ENCODE measurements around the gene R3HCC1L.

DNA sequence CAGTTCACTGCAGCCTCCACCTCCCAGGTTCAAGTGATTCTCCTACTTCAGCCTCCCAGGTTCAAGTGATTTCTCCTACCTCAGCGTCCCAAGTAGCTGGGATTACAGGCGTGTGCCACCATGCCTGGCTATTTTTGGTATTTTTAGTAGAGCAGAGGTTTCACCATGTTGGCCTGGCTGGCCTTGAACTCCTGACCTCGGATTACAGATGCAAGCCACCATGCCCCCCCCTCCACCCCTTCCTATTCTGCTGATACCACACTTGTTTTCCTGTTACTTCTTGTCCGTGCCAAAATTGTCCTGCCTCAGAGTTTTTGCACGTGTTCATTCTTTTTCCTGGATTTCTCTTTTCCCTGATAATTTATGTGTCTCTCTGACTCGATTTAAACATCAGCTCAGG lies 62.5 kb downstream of the R3HCC1L start:
- no peak for TF ChIP-seq YY1 (IDR thresholded peaks at IDR 0.05; ENCODE audit: low read depth)
- TF ChIP-seq, protein P1, sequence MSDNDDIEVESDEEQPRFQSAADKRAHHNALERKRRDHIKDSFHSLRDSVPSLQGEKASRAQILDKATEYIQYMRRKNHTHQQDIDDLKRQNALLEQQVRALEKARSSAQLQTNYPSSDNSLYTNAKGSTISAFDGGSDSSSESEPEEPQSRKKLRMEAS (IDR thresholded peaks at IDR 0.05): no peak
- no peak for TF ChIP-seq TAF1 (IDR thresholded peaks at IDR 0.05; ENCODE audit: low read depth)
- TF ChIP-seq, protein P2, sequence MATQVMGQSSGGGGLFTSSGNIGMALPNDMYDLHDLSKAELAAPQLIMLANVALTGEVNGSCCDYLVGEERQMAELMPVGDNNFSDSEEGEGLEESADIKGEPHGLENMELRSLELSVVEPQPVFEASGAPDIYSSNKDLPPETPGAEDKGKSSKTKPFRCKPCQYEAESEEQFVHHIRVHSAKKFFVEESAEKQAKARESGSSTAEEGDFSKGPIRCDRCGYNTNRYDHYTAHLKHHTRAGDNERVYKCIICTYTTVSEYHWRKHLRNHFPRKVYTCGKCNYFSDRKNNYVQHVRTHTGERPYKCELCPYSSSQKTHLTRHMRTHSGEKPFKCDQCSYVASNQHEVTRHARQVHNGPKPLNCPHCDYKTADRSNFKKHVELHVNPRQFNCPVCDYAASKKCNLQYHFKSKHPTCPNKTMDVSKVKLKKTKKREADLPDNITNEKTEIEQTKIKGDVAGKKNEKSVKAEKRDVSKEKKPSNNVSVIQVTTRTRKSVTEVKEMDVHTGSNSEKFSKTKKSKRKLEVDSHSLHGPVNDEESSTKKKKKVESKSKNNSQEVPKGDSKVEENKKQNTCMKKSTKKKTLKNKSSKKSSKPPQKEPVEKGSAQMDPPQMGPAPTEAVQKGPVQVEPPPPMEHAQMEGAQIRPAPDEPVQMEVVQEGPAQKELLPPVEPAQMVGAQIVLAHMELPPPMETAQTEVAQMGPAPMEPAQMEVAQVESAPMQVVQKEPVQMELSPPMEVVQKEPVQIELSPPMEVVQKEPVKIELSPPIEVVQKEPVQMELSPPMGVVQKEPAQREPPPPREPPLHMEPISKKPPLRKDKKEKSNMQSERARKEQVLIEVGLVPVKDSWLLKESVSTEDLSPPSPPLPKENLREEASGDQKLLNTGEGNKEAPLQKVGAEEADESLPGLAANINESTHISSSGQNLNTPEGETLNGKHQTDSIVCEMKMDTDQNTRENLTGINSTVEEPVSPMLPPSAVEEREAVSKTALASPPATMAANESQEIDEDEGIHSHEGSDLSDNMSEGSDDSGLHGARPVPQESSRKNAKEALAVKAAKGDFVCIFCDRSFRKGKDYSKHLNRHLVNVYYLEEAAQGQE (IDR thresholded peaks at IDR 0.05; ENCODE audit: low read depth): no peak
- no peak for TF ChIP-seq EP300 (IDR thresholded peaks at IDR 0.05; ENCODE audit: borderline replicate concordance)
- no peak for TF ChIP-seq RAD21 (IDR thresholded peaks at IDR 0.05; ENCODE audit: low read depth)
- TF ChIP-seq CREB1 (IDR thresholded peaks at IDR 0.05; ENCODE audit: low read depth): no peak
- TF ChIP-seq CEBPB (IDR thresholded peaks at IDR 0.05): no peak
- TF ChIP-seq FOXM1 (IDR thresholded peaks at IDR 0.05; ENCODE audit: borderline replicate concordance, low read depth): no peak
- no peak for TF ChIP-seq TCF12 (IDR thresholded peaks at IDR 0.05; ENCODE audit: low read depth)
